PC-3 (cell line): ENCODE measurements around the gene UBA1. TPM values are rescaled to one million over a fixed set of nuclear protein-coding genes. Genes with fewer than 3 reads are reported as not detected.

ENCODE experiments used
- ATAC-seq: fragments of 200-7000 bp; cut with Tn5 transposase; 2 replicates; pipeline ENCODE4 v1.9.1; 2020; ENCODE audit warnings: mild to moderate bottlenecking, moderate library complexity
- BruUV-seq: library from RNA; stranded (reverse); fragments of 400-500 nt; replicated peaks from 2 replicates; lab custom pipeline; 2021; lab: Mats Ljungman, UMichigan
- CTCF ChIA-PET: fragments of 300-600 bp; sonication (Branson Sonifier 250); formaldehyde crosslinking; loops from one replicate; lab custom pipeline; 2022; ENCODE audit warnings: antibody characterized with exemption; lab: Charles Lee
- POLR2A ChIA-PET: fragments of 300-600 bp; sonication (Branson Sonifier 250); formaldehyde crosslinking; loops from one replicate; lab custom pipeline; 2022; ENCODE audit warnings: antibody characterized with exemption; ENCODE audit not compliant: unreplicated experiment; lab: Charles Lee
- DNase-seq: peaks from one replicate; pipeline ENCODE4 v3.0.0-alpha.2; 2015
- H2AFZ ChIP-seq: fragments of 300-600 bp; sonication (generic); 2 replicates; pipeline ENCODE4 v1.6.0; 2016; ENCODE audit warnings: antibody characterized with exemption, low read length
- H3F3A ChIP-seq: fragments of 300-600 bp; sonication (generic); one replicate; pipeline ENCODE4 v1.6.0; 2017; ENCODE audit warnings: antibody characterized with exemption, low read length, control low read depth, mild to moderate bottlenecking; ENCODE audit not compliant: unreplicated experiment
- H3K27ac ChIP-seq: fragments of 300-600 bp; sonication (generic); 2 replicates; pipeline ENCODE4 v1.5.1; 2016; ENCODE audit warnings: mild to moderate bottlenecking, low read length
- H3K27me3 ChIP-seq: fragments of 300-600 bp; sonication (generic); 2 replicates; pipeline ENCODE4 v1.6.1; 2016; ENCODE audit warnings: low read length, mixed read lengths
- H3K36me3 ChIP-seq: fragments of 300-600 bp; sonication (generic); 2 replicates; pipeline ENCODE4 v1.6.1; 2016; ENCODE audit warnings: low read depth, mixed run types, low read length, mixed read lengths
- H3K4me1 ChIP-seq: fragments of 300-600 bp; sonication (generic); 2 replicates; pipeline ENCODE4 v1.5.1; 2016; ENCODE audit warnings: low read length; ENCODE audit not compliant: insufficient read depth
- H3K4me2 ChIP-seq: fragments of 300-600 bp; sonication (generic); 2 replicates; pipeline ENCODE4 v1.6.0; 2016; ENCODE audit warnings: low read length
- H3K4me3 ChIP-seq: fragments of 300-600 bp; sonication (generic); 2 replicates; pipeline ENCODE4 v1.5.1; 2016; ENCODE audit warnings: mild to moderate bottlenecking, low read length, mixed read lengths
- H3K79me2 ChIP-seq: fragments of 300-600 bp; sonication (generic); 2 replicates; pipeline ENCODE4 v1.6.1; 2017; ENCODE audit warnings: low read length, mixed read lengths
- H3K9ac ChIP-seq: fragments of 300-600 bp; sonication (generic); 2 replicates; pipeline ENCODE4 v1.6.0; 2016; ENCODE audit warnings: mild to moderate bottlenecking, low read length
- H3K9me2 ChIP-seq: fragments of 300-600 bp; sonication (generic); replicated peaks from 2 replicates; pipeline ENCODE4 v1.6.1; 2016; ENCODE audit warnings: mixed run types, low read length, mixed read lengths
- H3K9me3 ChIP-seq: fragments of 300-600 bp; sonication (generic); 2 replicates; pipeline ENCODE4 v1.6.1; 2016; ENCODE audit warnings: low read length, mixed read lengths
- H4K20me1 ChIP-seq: fragments of 300-600 bp; sonication (generic); 2 replicates; pipeline ENCODE4 v1.6.1; 2016; ENCODE audit warnings: low read length, mixed read lengths
- EZH2 ChIP-seq: fragments of 300-600 bp; sonication (generic); IDR thresholded peaks from one replicate; pipeline ENCODE4 v1.6.1; 2017; ENCODE audit warnings: antibody characterized with exemption, mild to moderate bottlenecking, low read length; ENCODE audit not compliant: unreplicated experiment
- EZH2phosphoT487 ChIP-seq: fragments of 300-600 bp; sonication (generic); IDR thresholded peaks from 2 replicates; pipeline ENCODE4 v1.6.1; 2018; ENCODE audit warnings: mild to moderate bottlenecking, antibody characterized with exemption, low read length, borderline replicate concordance
- intact Hi-C: fragments of 100-400 bp; cut with micrococcal nuclease; formaldehyde crosslinking; loops from 2 replicates; pipeline ENCODE4 v1.9.0; 2023
- total RNA-seq: library from RNA; depleted of rRNA; stranded (reverse); fragments of >200 nt; gene quantifications from 2 replicates; pipeline ENCODE4 v1.2.3, GENCODE V29; 2014
- TF ChIP-seq, protein P1 (sequence below): fragments of 300-600 bp; sonication (generic); conservative IDR thresholded peaks from 2 replicates; pipeline ENCODE4 v1.5.1; 2017; ENCODE audit warnings: antibody characterized with exemption, low read depth, mild to moderate bottlenecking, low read length

UBA1 gene
- total RNA-seq, 1 experiment from 2014 or later, result 282 TPM

DNA sequence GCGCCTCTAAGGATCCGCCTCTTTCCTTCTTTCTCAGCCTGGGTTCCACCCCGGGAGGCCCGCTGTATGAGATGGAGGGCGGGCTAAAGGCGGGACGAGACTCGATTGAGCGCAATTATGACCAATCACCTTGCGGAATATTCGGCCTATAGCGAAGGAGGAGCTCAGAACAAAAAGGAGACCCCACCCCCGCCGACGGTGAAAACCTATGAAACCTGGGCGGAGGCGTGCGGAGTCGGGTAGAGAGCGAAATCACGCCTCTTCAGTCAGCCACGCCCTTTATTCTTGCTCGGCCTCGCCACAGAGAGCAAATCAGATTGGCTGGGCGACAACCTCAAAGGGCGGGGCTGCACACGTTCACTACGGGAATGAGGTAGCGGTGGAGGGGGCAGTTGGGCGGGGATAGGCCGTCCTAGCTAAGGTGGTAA, 24.2 kb downstream of the UBA1 start:
- no TSS peak for BruUV-seq
- DNase-seq (peak; percentile 98), ATAC-seq (peak; percentile 83)
- Histone ChIP-seq H3K79me2 (peaks cover 44% of the 10 kb centered on the region), H3K4me2 (peak overlapping the region; percentile 89), H3K27ac (peak overlapping the region; percentile 96), H2AFZ (peak overlapping the region; percentile 91), H3F3A (peaks cover 16% of the 10 kb centered on the region), H3K27me3 (no peaks in the 10 kb centered on the region), H3K9me3 (no peaks in the 10 kb centered on the region), H3K9me2 (no peaks in the 10 kb centered on the region), H3K4me1 (peaks cover 34% of the 10 kb centered on the region), H3K9ac (peak overlapping the region; percentile 99), H3K4me3 (peak overlapping the region; percentile 93), H4K20me1 (peaks cover 30% of the 10 kb centered on the region), H3K36me3 (peaks cover 32% of the 10 kb centered on the region)
- no peak for TF ChIP-seq EZH2phosphoT487
- no peak for TF ChIP-seq EZH2
- intact Hi-C loops, result loop anchor here (1.0 to 5.0 kb wide), 3 partner anchors 15 to 166 kb away; partner anchors contain the start of gene USP11
- POLR2A ChIA-PET, result interaction anchor here (0.6 to 1.3 kb wide), 4 partner anchors 16 to 231 kb away, joined by 3 to 9 read pairs (median 6); partner anchors contain the start of gene USP11
- CTCF ChIA-PET, result interaction anchor here (1.0 kb wide), 2 partner anchors 18 to 166 kb away, joined by 3 to 7 read pairs; no protein-coding TSS in a partner anchor

DNA sequence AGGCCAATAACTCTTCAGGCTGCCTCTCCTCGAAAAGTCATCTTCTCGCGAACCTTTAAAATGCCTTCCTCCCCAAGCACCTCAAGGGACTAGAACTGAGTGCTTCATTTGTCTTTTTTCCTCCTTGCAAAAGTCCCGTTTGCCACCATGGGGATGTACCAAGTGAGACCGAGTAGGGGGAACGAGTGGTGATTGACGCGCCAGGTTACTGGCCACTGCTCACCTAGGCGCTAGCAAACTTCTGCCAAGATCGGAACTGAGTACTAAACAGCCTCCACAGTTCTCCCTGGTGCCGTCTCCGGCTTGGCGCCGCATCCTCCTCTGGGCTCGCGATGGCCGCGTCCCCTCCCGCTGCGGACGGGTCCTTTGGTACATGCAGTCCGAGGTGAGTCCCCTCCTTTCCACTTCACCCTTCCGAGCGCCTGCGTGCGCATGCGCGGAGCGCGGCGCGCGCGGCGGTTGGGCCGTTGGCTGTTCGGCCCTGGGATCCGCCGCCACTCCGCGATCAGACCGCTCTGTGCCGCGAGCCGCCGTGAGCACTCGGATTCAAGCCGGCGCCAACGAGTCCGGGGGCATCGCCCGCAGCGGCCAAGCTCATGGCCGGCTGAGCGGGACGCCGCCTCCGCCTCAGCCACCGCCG, 24.8 kb downstream of the UBA1 start, which contains the start of gene CDK16:
TSS of gene CDK16 (plus strand) at position 402 of the 640 bp plus-strand sequence. CDS start 4,877 bp downstream, outside the sequence.
- ATAC-seq (peak; percentile 42), DNase-seq (peak; percentile 77)
- Histone ChIP-seq H3K9me3 (no peaks in the 10 kb centered on the region), H3K4me2 (peak within 1 kb of the TSS; percentile 89), H4K20me1 (peaks cover 30% of the 10 kb centered on the region), H2AFZ (peak within 1 kb of the TSS; percentile 91), H3K9ac (peak within 1 kb of the TSS; percentile 99), H3K27ac (peak within 1 kb of the TSS; percentile 96), H3K79me2 (peaks cover 47% of the 10 kb centered on the region), H3K9me2 (no peaks in the 10 kb centered on the region), H3K27me3 (no peaks in the 10 kb centered on the region), H3K4me3 (peak within 1 kb of the TSS; percentile 93), H3K36me3 (peaks cover 32% of the 10 kb centered on the region), H3K4me1 (peaks cover 34% of the 10 kb centered on the region), H3F3A (peaks cover 16% of the 10 kb centered on the region)
- BruUV-seq, result TSS peak; percentile 58
- no peak for TF ChIP-seq EZH2phosphoT487
- TF ChIP-seq, protein P1, sequence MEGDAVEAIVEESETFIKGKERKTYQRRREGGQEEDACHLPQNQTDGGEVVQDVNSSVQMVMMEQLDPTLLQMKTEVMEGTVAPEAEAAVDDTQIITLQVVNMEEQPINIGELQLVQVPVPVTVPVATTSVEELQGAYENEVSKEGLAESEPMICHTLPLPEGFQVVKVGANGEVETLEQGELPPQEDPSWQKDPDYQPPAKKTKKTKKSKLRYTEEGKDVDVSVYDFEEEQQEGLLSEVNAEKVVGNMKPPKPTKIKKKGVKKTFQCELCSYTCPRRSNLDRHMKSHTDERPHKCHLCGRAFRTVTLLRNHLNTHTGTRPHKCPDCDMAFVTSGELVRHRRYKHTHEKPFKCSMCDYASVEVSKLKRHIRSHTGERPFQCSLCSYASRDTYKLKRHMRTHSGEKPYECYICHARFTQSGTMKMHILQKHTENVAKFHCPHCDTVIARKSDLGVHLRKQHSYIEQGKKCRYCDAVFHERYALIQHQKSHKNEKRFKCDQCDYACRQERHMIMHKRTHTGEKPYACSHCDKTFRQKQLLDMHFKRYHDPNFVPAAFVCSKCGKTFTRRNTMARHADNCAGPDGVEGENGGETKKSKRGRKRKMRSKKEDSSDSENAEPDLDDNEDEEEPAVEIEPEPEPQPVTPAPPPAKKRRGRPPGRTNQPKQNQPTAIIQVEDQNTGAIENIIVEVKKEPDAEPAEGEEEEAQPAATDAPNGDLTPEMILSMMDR, result no peak
- no peak for TF ChIP-seq EZH2
- ChIA-PET CTCF (interaction anchor here (1.0 kb wide), 2 partner anchors 18 to 166 kb away, joined by 3 to 7 read pairs; no protein-coding TSS in a partner anchor), POLR2A (interaction anchor here (1.3 kb wide), 2 partner anchors 15 to 18 kb away, joined by 6 to 9 read pairs; partner anchors contain the start of gene USP11)
- intact Hi-C loops, result loop anchor here (1.0 to 5.0 kb wide), 2 partner anchors 15 to 94 kb away; partner anchors contain the start of gene USP11

DNA sequence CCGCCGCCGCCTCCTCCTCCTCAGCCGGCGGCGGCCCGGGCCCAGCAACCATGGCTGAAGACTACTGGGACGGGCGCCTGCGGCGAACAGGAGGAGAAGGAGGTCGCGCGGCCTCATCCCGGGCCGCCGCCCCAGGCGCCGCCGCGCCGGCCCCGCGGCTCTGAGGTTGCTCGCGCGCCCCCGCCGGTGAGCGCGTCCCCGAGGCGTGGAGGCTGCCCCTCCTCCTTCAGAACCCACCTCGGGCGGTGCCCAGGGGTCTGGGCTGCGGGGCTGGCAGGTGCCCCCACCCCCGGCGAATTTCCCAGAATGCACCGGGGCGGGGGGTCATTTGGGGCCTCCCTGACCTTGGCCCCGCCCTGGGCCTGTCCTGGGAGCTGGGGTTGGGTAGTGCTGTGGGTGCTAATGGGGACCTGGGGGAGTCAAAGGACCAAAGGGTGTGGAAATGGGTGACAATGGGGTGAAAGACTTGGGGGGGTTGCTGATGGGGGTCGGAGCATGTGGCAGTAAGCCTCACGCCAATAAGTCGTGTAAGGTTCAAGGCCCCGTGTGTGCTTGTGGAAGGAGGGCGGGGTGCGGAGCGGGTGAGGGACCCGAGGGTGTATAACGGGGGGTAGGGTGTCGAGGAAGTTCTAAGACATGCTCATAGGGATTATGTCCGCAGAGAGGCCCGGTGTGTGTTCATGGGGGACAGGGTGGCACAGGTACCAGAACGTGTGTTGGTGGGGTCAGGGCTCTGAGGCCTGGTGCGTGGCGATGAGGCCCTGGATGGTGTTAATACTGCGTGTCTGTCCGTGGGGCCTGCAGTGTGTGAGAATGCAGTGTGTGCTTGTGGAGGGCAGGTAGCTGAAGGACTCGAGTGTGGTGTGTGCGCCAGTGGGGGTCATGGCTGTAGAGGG, 25.5 kb downstream of the UBA1 start:
- Histone ChIP-seq H2AFZ (no peak overlapping the region), H3K27ac (peak overlapping the region; percentile 93), H3K4me3 (peak overlapping the region; percentile 93), H4K20me1 (peaks cover 30% of the 10 kb centered on the region), H3K36me3 (peaks cover 31% of the 10 kb centered on the region; the same call in 1 of the 2 replicates), H3K4me1 (peaks cover 34% of the 10 kb centered on the region), H3K9ac (peak overlapping the region; percentile 99), H3K27me3 (no peaks in the 10 kb centered on the region), H3K4me2 (peak overlapping the region; percentile 89), H3K79me2 (peaks cover 47% of the 10 kb centered on the region), H3K9me2 (no peaks in the 10 kb centered on the region), H3K9me3 (no peaks in the 10 kb centered on the region), H3F3A (peaks cover 16% of the 10 kb centered on the region)
- ATAC-seq, result no peak
- no peak for DNase-seq
- ChIA-PET CTCF (no interaction called here), POLR2A (no interaction called here)
- intact Hi-C loops, result loop anchor here (1.0 to 5.0 kb wide), 2 partner anchors 14 to 93 kb away; partner anchors contain the start of gene USP11
- BruUV-seq, result TSS peak; percentile 18
- no peak for TF ChIP-seq EZH2phosphoT487
- no peak for TF ChIP-seq EZH2
- TF ChIP-seq, protein P1, result no peak
